ENCODE data around the gene QSER1. TPM values are rescaled to one million over a fixed set of nuclear protein-coding genes. Genes with fewer than 3 reads are reported as not detected.

Gene QSER1
- total and polyA plus RNA-seq, 9 of the 15 experiments (the other 6 are each of a cell fraction or from before 2014, with no cell fraction given), result 5.8 to 33.6 (median 22.3) TPM

DNA sequence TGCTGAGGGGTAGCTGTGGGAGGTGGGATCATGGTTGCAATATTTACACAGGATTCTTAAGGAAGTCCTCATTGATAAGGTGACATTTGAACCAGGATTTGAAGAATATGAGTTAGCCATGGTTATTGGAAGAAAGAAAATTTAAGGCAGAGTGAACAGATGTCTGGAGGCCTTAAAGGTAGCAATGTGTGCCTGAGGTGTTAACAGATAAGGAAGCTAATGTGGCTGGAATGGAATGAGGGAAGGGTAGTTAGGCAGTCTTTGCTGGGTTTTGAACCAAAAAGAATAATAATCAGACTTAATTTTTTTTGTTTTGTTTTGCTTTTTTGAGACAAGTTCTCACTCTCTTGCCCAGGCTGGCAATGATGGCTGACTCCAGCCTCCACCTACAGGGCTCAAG is 113.4 kb downstream of the QSER1 start:
- peak; percentile 50; the same call in 1 of the 3 replicates for ATAC-seq
- TF ChIP-seq, protein P1, sequence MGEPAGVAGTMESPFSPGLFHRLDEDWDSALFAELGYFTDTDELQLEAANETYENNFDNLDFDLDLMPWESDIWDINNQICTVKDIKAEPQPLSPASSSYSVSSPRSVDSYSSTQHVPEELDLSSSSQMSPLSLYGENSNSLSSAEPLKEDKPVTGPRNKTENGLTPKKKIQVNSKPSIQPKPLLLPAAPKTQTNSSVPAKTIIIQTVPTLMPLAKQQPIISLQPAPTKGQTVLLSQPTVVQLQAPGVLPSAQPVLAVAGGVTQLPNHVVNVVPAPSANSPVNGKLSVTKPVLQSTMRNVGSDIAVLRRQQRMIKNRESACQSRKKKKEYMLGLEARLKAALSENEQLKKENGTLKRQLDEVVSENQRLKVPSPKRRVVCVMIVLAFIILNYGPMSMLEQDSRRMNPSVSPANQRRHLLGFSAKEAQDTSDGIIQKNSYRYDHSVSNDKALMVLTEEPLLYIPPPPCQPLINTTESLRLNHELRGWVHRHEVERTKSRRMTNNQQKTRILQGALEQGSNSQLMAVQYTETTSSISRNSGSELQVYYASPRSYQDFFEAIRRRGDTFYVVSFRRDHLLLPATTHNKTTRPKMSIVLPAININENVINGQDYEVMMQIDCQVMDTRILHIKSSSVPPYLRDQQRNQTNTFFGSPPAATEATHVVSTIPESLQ (CRISPR knock-in tag; IDR thresholded peaks at IDR 0.05), result no peak
- DNase-seq (ENCODE audit: extremely low read depth in 1 of 4, low spot score in 3 of 4), result no peak

DNA sequence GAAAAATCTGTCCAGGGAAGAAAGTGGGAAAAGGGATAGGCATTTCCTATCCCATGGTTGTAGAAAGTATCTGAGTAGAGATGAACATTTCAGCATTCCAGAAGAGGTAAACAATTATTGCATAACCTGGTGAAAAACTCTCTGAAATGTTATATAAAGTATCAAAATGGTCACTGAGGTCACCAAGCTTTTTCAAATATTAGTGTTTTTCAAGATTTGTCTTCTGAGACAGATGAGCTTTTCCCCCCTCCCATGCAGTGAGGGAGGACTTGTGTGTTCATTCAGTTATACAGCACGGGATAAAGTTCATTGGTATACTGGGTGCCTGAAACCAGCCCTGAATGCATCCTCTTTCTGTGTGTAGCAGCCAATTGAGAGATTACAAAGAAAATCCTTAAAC is 121.1 kb downstream of the QSER1 start:
- POLR2A ChIA-PET, result interaction anchor here (0.6 to 1.0 kb wide), 3 partner anchors 25 to 122 kb away, joined by 3 to 5 read pairs (median 3); partner anchors contain the start of gene TCP11L1

More for the DNA sequence above, 113.4 kb downstream of the QSER1 start:
- Histone ChIP-seq H3K27ac (ENCODE audit: extremely low read depth, low read depth, low read length) (no peak overlapping the region), H3K4me2 (ENCODE audit: insufficient read depth, low read length) (no peak overlapping the region), H3K9me3 (replicated peaks; ENCODE audit: control insufficient read depth, insufficient read depth, low read depth, low read length) (no peaks in the 10 kb centered on the region), H3K4me3 (no peak overlapping the region), H2AFZ (ENCODE audit: low read depth, low read length) (no peak overlapping the region), H3K4me1 (replicated peaks in 1 of 2; ENCODE audit: control insufficient read depth in 2 of 2, insufficient read depth in 2 of 2, low read length in 2 of 2) (no peaks in the 10 kb centered on the region), H3K79me2 (ENCODE audit: control insufficient read depth, insufficient read depth, low read length) (no peaks in the 10 kb centered on the region), H3K27me3 (ENCODE audit: control insufficient read depth in 2 of 2, insufficient read depth in 2 of 2, low read length in 2 of 2) (peaks cover 0 to 4% of the 10 kb centered on the region in 2 experiments; a peak in 1 of 5 replicates), H4K20me1 (replicated peaks; ENCODE audit: control insufficient read depth, insufficient read depth, low read length) (no peaks in the 10 kb centered on the region), H3K36me3 (ENCODE audit: control insufficient read depth, insufficient read depth, low read length) (no peaks in the 10 kb centered on the region), H3K9me1 (ENCODE audit: control insufficient read depth, insufficient read depth, low read length) (no peaks in the 10 kb centered on the region), H3K9ac (ENCODE audit: insufficient read depth in 1 of 2, low read depth in 2 of 2, low read length in 2 of 2) (no peak overlapping the region)
- POLR2A ChIA-PET, result no interaction called here
- BruUV-seq (replicated peaks), result no TSS peak
- FAIRE-seq, result no peak
- in situ Hi-C loops (cut with MboI) (no loop called here), intact Hi-C loops (cut with micrococcal nuclease) (no loop called here)
- CTCF ChIA-PET (ENCODE audit: low intra/inter-chr PET ratio), result no interaction called here

More for the DNA sequence above, 121.1 kb downstream of the QSER1 start:
- no TSS peak for BruUV-seq (replicated peaks)
- intact Hi-C loops (cut with micrococcal nuclease) (no loop called here), in situ Hi-C loops (cut with MboI) (no loop called here)
- ATAC-seq, result no peak
- 5% methylated on average over 1 of the region's 1 CpG for WGBS (ENCODE audit: insufficient coverage, low coverage, missing lambda C conversion rate)
- H3K4me3 ChIP-seq, result no peak overlapping the region
- peaks cover 16% of the 10 kb centered on the region in 2 experiments; a peak in 4 of 5 replicates for H3K4me1 ChIP-seq (replicated peaks in 1 of 2; ENCODE audit: control insufficient read depth in 2 of 2, insufficient read depth in 2 of 2, low read length in 2 of 2)
- H3K9me3 ChIP-seq (replicated peaks; ENCODE audit: control insufficient read depth, insufficient read depth, low read depth, low read length), result no peaks in the 10 kb centered on the region
- no peak overlapping the region for H3K9ac ChIP-seq (ENCODE audit: insufficient read depth in 1 of 2, low read depth in 2 of 2, low read length in 2 of 2)
- no peaks in the 10 kb centered on the region for H3K27me3 ChIP-seq (ENCODE audit: control insufficient read depth in 2 of 2, insufficient read depth in 2 of 2, low read length in 2 of 2)
- CTCF ChIA-PET (ENCODE audit: low intra/inter-chr PET ratio), result no interaction called here
- FAIRE-seq, result no peak
- H4K20me1 ChIP-seq (replicated peaks; ENCODE audit: control insufficient read depth, insufficient read depth, low read length), result no peaks in the 10 kb centered on the region
- H3K36me3 ChIP-seq (ENCODE audit: control insufficient read depth, insufficient read depth, low read length), result no peaks in the 10 kb centered on the region
- no peak for DNase-seq (ENCODE audit: extremely low read depth in 1 of 4, low spot score in 3 of 4)
- no peak overlapping the region for H3K27ac ChIP-seq (ENCODE audit: extremely low read depth, low read depth, low read length)
- no peak overlapping the region for H3K4me2 ChIP-seq (ENCODE audit: insufficient read depth, low read length)
- H3K9me1 ChIP-seq (ENCODE audit: control insufficient read depth, insufficient read depth, low read length), result no peaks in the 10 kb centered on the region
- no peak overlapping the region for H2AFZ ChIP-seq (ENCODE audit: low read depth, low read length)
- TF ChIP-seq CEBPB (tag; IDR thresholded peaks at IDR 0.05) (peak; percentile 35; the same call in 1 of the 2 replicates), TGIF2 (CRISPR knock-in tag; IDR thresholded peaks at IDR 0.05) (no peak), CEBPG (CRISPR knock-in tag; IDR thresholded peaks at IDR 0.05) (no peak), CEBPG (tag; conservative IDR thresholded peaks at IDR 0.05 in 1 of 2, IDR thresholded peaks at IDR 0.05 in 1 of 2) (peak in 1 of 2 experiments; percentile 34; a peak in 1 of 4 replicates)
- peaks cover 19% of the 10 kb centered on the region for H3K79me2 ChIP-seq (ENCODE audit: control insufficient read depth, insufficient read depth, low read length)
